Esophagus (tissue), 2 donors: ENCODE results near the gene IMMP2L. TPM values are rescaled to one million over a fixed set of nuclear protein-coding genes. Genes with fewer than 3 reads are reported as not detected.

Source experiments
- H3K27ac ChIP-seq, 2 donors: one replicate each; pipeline ENCODE4 v1.5.1; 2013; ENCODE audit warnings: low read depth in 2 of 2, mild to moderate bottlenecking in 2 of 2, inconsistent platforms in 1 of 2, low read length in 1 of 2, moderate library complexity in 1 of 2
- H3K27me3 ChIP-seq, 2 donors: one replicate each; pipeline ENCODE4 v1.6.1; 2013; ENCODE audit warnings: low read length in 2 of 2, control low read depth in 1 of 2, mild to moderate bottlenecking in 1 of 2; ENCODE audit not compliant: insufficient read depth in 2 of 2, control insufficient read depth in 1 of 2
- H3K36me3 ChIP-seq, 2 donors: one replicate each; pipeline ENCODE4 v1.6.1; 2013; ENCODE audit warnings: low read length in 1 of 2; ENCODE audit not compliant: control insufficient read depth in 2 of 2, insufficient read depth in 2 of 2
- H3K4me1 ChIP-seq, 2 donors: one replicate each; pipeline ENCODE4 v1.6.1; 2013; ENCODE audit warnings: low read length in 1 of 2; ENCODE audit not compliant: control insufficient read depth in 2 of 2, insufficient read depth in 2 of 2
- H3K4me3 ChIP-seq, 2 donors: one replicate each; pipeline ENCODE4 v1.5.1; 2013; ENCODE audit warnings: low read length in 2 of 2, mild to moderate bottlenecking in 2 of 2, low read depth in 1 of 2, moderate library complexity in 1 of 2
- H3K9me3 ChIP-seq, 2 donors: one replicate each; pipeline ENCODE4 v1.6.1; 2013; ENCODE audit warnings: mild to moderate bottlenecking in 2 of 2, low read depth in 1 of 2, low read length in 1 of 2, moderate library complexity in 1 of 2; ENCODE audit not compliant: control insufficient read depth in 2 of 2, insufficient read depth in 1 of 2
- WGBS, 2 donors: extraction: QIAGEN DNeasy Blood & Tissue Kit; methylation state at CpG; one replicate each; pipeline ENCODE4 v1.1.7; 2013; 5-methylcytosine and 5-hydroxymethylcytosine counted together
- polyA plus RNA-seq, 2 donors: library from polyadenylated mRNA; stranded (reverse); fragments of 200-250 nt; gene quantifications; one replicate each; pipeline ENCODE4 v1.2.3, GENCODE V29; 2013
- donor health status: healthy with polysubstance abuse.
- donor health status: Bipolar disorder and iron deficiency.

The IMMP2L gene
- polyA plus RNA-seq, 2 donors: 6.5 to 14.5 TPM

DNA sequence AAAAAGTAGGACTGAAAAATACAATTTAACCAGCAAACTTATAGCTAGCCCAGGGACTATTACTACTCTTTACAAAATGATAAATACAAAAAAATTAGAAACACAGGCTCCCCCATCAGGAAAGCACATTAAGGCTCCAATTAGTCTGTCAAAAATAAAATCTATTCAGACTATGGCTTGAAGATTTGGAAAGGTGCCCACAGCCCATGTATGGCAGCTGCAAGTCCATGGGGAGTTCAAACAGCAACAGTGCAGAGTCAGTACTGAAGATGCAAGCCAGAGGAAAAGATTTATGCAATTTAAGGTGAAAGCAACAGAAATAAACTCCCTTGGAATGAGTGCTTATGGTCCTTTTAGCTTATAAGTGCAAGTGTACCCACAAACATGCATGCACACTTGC is 29.7 kb downstream of the IMMP2L start:
- no peaks in the 10 kb centered on the region for H3K4me1 ChIP-seq
- H3K9me3 ChIP-seq: no peaks in the 10 kb centered on the region
- no peak overlapping the region for H3K4me3 ChIP-seq
- no peaks in the 10 kb centered on the region for H3K36me3 ChIP-seq
- H3K27me3 ChIP-seq: no peaks in the 10 kb centered on the region
- H3K27ac ChIP-seq: no peak overlapping the region

GRCh38 chr7:111531993-111532392 is 30.3 kb downstream of the IMMP2L start:
- Histone ChIP-seq H3K27me3 (no peaks in the 10 kb centered on the region), H3K9me3 (no peaks in the 10 kb centered on the region), H3K4me3 (no peak overlapping the region), H3K4me1 (no peaks in the 10 kb centered on the region), H3K36me3 (no peaks in the 10 kb centered on the region), H3K27ac (no peak overlapping the region)
- 89 to 91% methylated on average over 3 of the region's 3 CpGs for WGBS, 2 donors

DNA sequence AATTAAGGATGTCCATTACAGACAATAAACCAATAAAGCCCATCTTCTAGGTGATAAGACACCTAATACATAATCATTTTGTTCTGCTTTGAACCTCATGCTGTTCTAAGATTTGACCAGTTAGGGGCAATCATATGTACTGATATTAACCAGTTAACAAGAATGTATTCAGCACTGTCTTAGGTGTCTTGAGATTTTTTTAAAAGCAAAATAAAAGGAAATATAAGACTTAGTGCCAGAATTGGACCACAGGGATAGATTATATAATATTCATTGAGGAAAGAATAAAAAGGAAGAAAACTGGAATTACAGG is 32.0 kb downstream of the IMMP2L start:
- no peak overlapping the region for H3K27ac ChIP-seq
- H3K4me3 ChIP-seq: no peak overlapping the region
- no peaks in the 10 kb centered on the region for H3K36me3 ChIP-seq
- H3K4me1 ChIP-seq: no peaks in the 10 kb centered on the region
- H3K9me3 ChIP-seq: no peaks in the 10 kb centered on the region
- no peaks in the 10 kb centered on the region for H3K27me3 ChIP-seq

- H3K27me3 ChIP-seq: no peaks in the 10 kb centered on the region
- no peaks in the 10 kb centered on the region for H3K4me1 ChIP-seq
- H3K4me3 ChIP-seq: no peak overlapping the region
- no peak overlapping the region for H3K27ac ChIP-seq
- H3K36me3 ChIP-seq: no peaks in the 10 kb centered on the region
- no peaks in the 10 kb centered on the region for H3K9me3 ChIP-seq
- WGBS, 2 donors: 45 to 51% methylated on average over 1 of the region's 1 CpG
These were observed 32.6 kb downstream of the IMMP2L start for GRCh38 chr7:111529507-111530355.

DNA sequence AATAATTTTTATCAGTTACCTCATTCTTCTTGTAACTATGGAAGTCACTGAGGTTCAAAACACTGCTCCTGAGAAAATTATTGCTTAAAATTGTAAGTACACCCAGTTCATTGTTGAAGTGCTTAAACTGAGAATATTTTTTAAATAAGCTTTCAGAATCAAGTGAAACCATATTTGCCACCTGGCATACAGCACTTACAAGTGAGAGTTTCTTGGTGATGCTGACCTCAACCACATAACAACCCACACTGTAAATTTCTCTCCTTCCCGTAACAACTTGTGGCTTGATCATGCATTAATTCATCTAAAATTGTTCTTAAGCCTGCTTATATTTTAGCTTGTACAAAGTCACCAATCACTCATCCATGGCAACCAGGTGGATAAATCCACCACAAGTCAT is 34.0 kb downstream of the IMMP2L start:
- WGBS, 2 donors: 74 to 86% methylated on average over 1 of the region's 1 CpG
- H3K27me3 ChIP-seq: no peaks in the 10 kb centered on the region
- H3K4me3 ChIP-seq: no peak overlapping the region
- H3K36me3 ChIP-seq: no peaks in the 10 kb centered on the region
- H3K27ac ChIP-seq: no peak overlapping the region
- H3K9me3 ChIP-seq: no peaks in the 10 kb centered on the region
- no peaks in the 10 kb centered on the region for H3K4me1 ChIP-seq

GRCh38 chr7:111527545-111527944 is 34.7 kb downstream of the IMMP2L start:
- H3K27me3 ChIP-seq: no peaks in the 10 kb centered on the region
- no peak overlapping the region for H3K4me3 ChIP-seq
- H3K36me3 ChIP-seq: no peaks in the 10 kb centered on the region
- H3K4me1 ChIP-seq: no peaks in the 10 kb centered on the region
- WGBS, 2 donors: 68% methylated on average over 2 of the region's 2 CpGs
- H3K9me3 ChIP-seq: no peaks in the 10 kb centered on the region
- no peak overlapping the region for H3K27ac ChIP-seq

GRCh38 chr7:111525100-111525499 is 37.2 kb downstream of the IMMP2L start:
- Histone ChIP-seq H3K9me3 (no peaks in the 10 kb centered on the region), H3K27me3 (no peaks in the 10 kb centered on the region), H3K4me3 (no peak overlapping the region), H3K36me3 (no peaks in the 10 kb centered on the region), H3K4me1 (no peaks in the 10 kb centered on the region), H3K27ac (no peak overlapping the region)
- 94 to 95% methylated on average over 1 of the region's 1 CpG for WGBS, 2 donors

DNA sequence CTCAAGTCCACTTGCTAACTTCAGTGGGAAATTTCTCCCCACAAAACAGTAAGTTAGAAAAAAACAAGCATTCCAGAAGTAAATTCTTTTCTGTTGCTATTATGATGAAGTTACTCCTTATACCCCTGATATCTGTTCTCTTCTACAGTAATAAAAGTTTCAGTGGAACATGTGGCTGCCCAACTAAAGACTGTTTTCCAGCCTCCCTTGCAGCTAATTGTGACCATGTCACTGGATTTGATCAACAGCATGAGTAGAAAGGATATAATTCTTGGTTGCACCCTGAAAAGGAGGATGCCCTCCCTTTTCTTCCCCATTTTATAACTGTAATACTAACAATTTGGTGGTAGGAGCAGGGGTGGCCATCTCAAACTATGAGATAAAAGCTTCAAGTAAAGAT is 40.6 kb downstream of the IMMP2L start:
- Histone ChIP-seq H3K4me3 (no peak overlapping the region), H3K4me1 (peaks cover 0 to 2% of the 10 kb centered on the region in 2 donors), H3K9me3 (no peaks in the 10 kb centered on the region), H3K27ac (no peak overlapping the region), H3K36me3 (no peaks in the 10 kb centered on the region), H3K27me3 (no peaks in the 10 kb centered on the region)

DNA sequence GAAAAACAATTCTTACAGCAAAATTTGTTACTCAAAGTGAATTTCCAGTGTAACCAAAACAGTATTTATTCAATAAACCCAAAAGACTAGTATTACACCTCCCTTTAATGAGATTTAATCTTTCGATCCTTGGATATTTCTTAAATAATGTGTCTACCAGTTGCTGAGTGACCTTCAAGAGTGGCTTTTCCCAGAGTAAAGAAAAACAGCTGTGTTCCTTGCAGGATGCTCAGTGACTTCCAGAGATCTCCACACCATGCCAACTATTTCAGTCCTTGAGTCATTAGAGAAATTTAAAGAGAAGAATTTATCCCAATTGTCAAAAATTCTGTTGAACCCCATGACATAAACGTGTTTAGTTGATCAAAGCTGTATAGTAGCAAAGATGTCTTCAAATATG is 44.0 kb downstream of the IMMP2L start:
- H3K27me3 ChIP-seq: no peaks in the 10 kb centered on the region
- no peaks in the 10 kb centered on the region for H3K36me3 ChIP-seq
- 66 to 77% methylated on average over 2 of the region's 2 CpGs for WGBS, 2 donors
- no peak overlapping the region for H3K27ac ChIP-seq
- peaks cover 0 to 2% of the 10 kb centered on the region in 2 donors for H3K4me1 ChIP-seq
- H3K9me3 ChIP-seq: no peaks in the 10 kb centered on the region
- H3K4me3 ChIP-seq: no peak overlapping the region

DNA sequence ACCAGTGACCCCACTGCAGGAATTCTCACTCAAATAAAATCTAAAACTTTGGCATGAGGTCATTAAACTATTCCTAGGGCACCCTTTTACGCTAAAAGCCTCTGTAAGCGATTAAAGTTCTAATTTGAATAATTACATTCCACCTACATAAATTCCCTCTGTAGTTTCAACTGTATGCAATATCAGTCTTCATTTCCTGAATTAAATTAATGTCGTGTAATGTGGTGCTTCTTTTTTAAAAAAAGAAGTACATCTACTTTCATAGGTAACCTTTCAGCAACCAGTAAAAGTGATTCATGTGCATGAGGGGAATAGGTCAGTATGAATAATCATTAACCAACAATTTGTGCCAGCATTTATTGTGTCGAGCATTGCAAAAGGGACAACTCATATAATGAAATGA is 44.7 kb downstream of the IMMP2L start:
- Histone ChIP-seq H3K4me3 (no peak overlapping the region), H3K27ac (no peak overlapping the region), H3K9me3 (no peaks in the 10 kb centered on the region), H3K4me1 (peaks cover 0 to 2% of the 10 kb centered on the region in 2 donors), H3K36me3 (no peaks in the 10 kb centered on the region), H3K27me3 (no peaks in the 10 kb centered on the region)
- WGBS, 2 donors: 73 to 88% methylated on average over 4 of the region's 4 CpGs
